H9 (cell line): ENCODE measurements around the gene KAT2B. TPM values are rescaled to one million over a fixed set of nuclear protein-coding genes. Genes with fewer than 3 reads are reported as not detected.

Experiments used
- DNase-seq: peaks from one replicate; pipeline ENCODE4 v3.0.0-alpha.2; 2017
- H2AFZ ChIP-seq: one replicate; pipeline ENCODE4 v1.6.1; 2013; ENCODE audit warnings: mild to moderate bottlenecking, low read length, control low read depth, moderate library complexity
- H2AK5ac ChIP-seq: 2 replicates; pipeline ENCODE4 v1.6.1; 2013; ENCODE audit warnings: low read length, control low read depth, mixed read lengths; ENCODE audit not compliant: insufficient read length
- H2BK120ac ChIP-seq: one replicate; pipeline ENCODE4 v1.6.1; 2013; ENCODE audit warnings: low read depth, mild to moderate bottlenecking, low read length, control low read depth, inconsistent platforms; ENCODE audit not compliant: poor library complexity, severe bottlenecking
- H2BK12ac ChIP-seq: 2 replicates; pipeline ENCODE4 v1.6.1; 2013; ENCODE audit warnings: low read length, control low read depth, mixed read lengths, low read depth; ENCODE audit not compliant: insufficient read length
- H2BK15ac ChIP-seq: 2 replicates; pipeline ENCODE4 v1.6.1; 2013; ENCODE audit warnings: low read depth, low read length, control low read depth
- H2BK20ac ChIP-seq: one replicate; pipeline ENCODE4 v1.6.1; 2013; ENCODE audit warnings: low read depth, mild to moderate bottlenecking, low read length, control low read depth, inconsistent platforms; ENCODE audit not compliant: poor library complexity, severe bottlenecking
- H2BK5ac ChIP-seq: 2 replicates; pipeline ENCODE4 v1.6.1; 2013; ENCODE audit warnings: low read length, control low read depth, mixed read lengths; ENCODE audit not compliant: insufficient read length
- H3K14ac ChIP-seq: 2 replicates; pipeline ENCODE4 v1.6.1; 2013; ENCODE audit warnings: low read length, control low read depth; ENCODE audit not compliant: insufficient read depth
- H3K18ac ChIP-seq: 2 replicates; pipeline ENCODE4 v1.6.1; 2013; ENCODE audit warnings: low read depth, mild to moderate bottlenecking, mixed read lengths, low read length, control low read depth; ENCODE audit not compliant: insufficient read length
- H3K23ac ChIP-seq: 2 replicates; pipeline ENCODE4 v1.6.1; 2013; ENCODE audit warnings: low read length, control low read depth, mixed read lengths, low read depth; ENCODE audit not compliant: insufficient read length
- H3K23me2 ChIP-seq: 2 replicates; pipeline ENCODE4 v1.6.1; 2013; ENCODE audit warnings: low read depth, mild to moderate bottlenecking, mixed read lengths, low read length, control low read depth; ENCODE audit not compliant: insufficient read length, poor library complexity, severe bottlenecking
- H3K27ac ChIP-seq: 2 replicates; pipeline ENCODE4 v1.5.1; 2013; ENCODE audit warnings: low read length, control low read depth, mixed read lengths, low read depth; ENCODE audit not compliant: insufficient read length
- H3K27me3 ChIP-seq: 2 replicates; pipeline ENCODE4 v1.6.1; 2013; ENCODE audit warnings: low read length, control low read depth, inconsistent platforms; ENCODE audit not compliant: insufficient read depth
- H3K4ac ChIP-seq: 2 replicates; pipeline ENCODE4 v1.6.1; 2013; ENCODE audit warnings: low read depth, mild to moderate bottlenecking, control low read depth, inconsistent platforms, low read length, moderate library complexity
- H3K4me1 ChIP-seq: 2 replicates; pipeline ENCODE4 v1.6.1; 2013; ENCODE audit warnings: low read length, control low read depth, inconsistent platforms; ENCODE audit not compliant: insufficient read depth
- H3K4me2 ChIP-seq: 2 replicates; pipeline ENCODE4 v1.6.1; 2013; ENCODE audit warnings: low read length, control low read depth, mixed read lengths; ENCODE audit not compliant: insufficient read length, insufficient read depth
- H3K56ac ChIP-seq: 2 replicates; pipeline ENCODE4 v1.6.1; 2013; ENCODE audit warnings: low read depth, mild to moderate bottlenecking, mixed read lengths, low read length, control low read depth; ENCODE audit not compliant: insufficient read length
- H3K79me1 ChIP-seq: 2 replicates; pipeline ENCODE4 v1.6.1; 2013; ENCODE audit warnings: low read depth, mild to moderate bottlenecking, moderate library complexity, low read length, control low read depth, inconsistent platforms; ENCODE audit not compliant: insufficient read depth, poor library complexity, severe bottlenecking
- H3K79me2 ChIP-seq: 2 replicates; pipeline ENCODE4 v1.6.1; 2013; ENCODE audit warnings: low read length, control low read depth, inconsistent platforms; ENCODE audit not compliant: insufficient read depth
- H3K9ac ChIP-seq: 2 replicates; pipeline ENCODE4 v1.6.1; 2013; ENCODE audit warnings: low read length, control low read depth, mixed read lengths; ENCODE audit not compliant: insufficient read length; ENCODE audit errors: extremely low read depth
- H3K9me3 ChIP-seq: one replicate; pipeline ENCODE4 v1.6.1; 2013; ENCODE audit warnings: low read depth, low read length, inconsistent platforms; ENCODE audit not compliant: control insufficient read depth
- H3T11ph ChIP-seq: one replicate; pipeline ENCODE4 v1.6.1; 2013; ENCODE audit warnings: mild to moderate bottlenecking, low read length, control low read depth, inconsistent platforms
- H4K20me1 ChIP-seq: one replicate; pipeline ENCODE4 v1.6.1; 2013; ENCODE audit not compliant: control insufficient read depth, insufficient read length, insufficient read depth
- H4K5ac ChIP-seq: 2 replicates; pipeline ENCODE4 v1.6.1; 2013; ENCODE audit warnings: low read depth, mild to moderate bottlenecking, mixed read lengths, low read length, control low read depth; ENCODE audit not compliant: insufficient read length
- H4K8ac ChIP-seq: replicated peaks from 2 replicates; pipeline ENCODE4 v1.6.1; 2013; ENCODE audit warnings: low read length, control low read depth, mixed read lengths, low read depth; ENCODE audit not compliant: insufficient read length
- H4K91ac ChIP-seq: 2 replicates; pipeline ENCODE4 v1.6.1; 2013; ENCODE audit warnings: low read depth, mild to moderate bottlenecking, moderate library complexity, mixed read lengths, low read length, control low read depth; ENCODE audit not compliant: insufficient read length
- H3K27ac Mint-ChIP-seq, 3 experiments: 2 replicates in 2 of 3; 3 replicates in 1 of 3; pipeline ENCODE4 v1.8.0; 2020 to 2021; ENCODE audit warnings: mixed read lengths in 3 of 3, mild to moderate bottlenecking in 1 of 3, moderate library complexity in 1 of 3
- H3K27me3 Mint-ChIP-seq: 2 replicates; pipeline ENCODE4 v1.8.0; 2021; ENCODE audit warnings: low read depth, mild to moderate bottlenecking, moderate library complexity, mixed read lengths
- H3K36me3 Mint-ChIP-seq, 3 experiments: 2 replicates in 2 of 3; 3 replicates in 1 of 3; pipeline ENCODE4 v1.8.0; 2020 to 2021; ENCODE audit warnings: low read depth in 3 of 3, mixed read lengths in 3 of 3; ENCODE audit not compliant: insufficient read depth in 1 of 3
- H3K4me1 Mint-ChIP-seq, 2 experiments: 2 replicates each; pipeline ENCODE4 v1.8.0; 2020; ENCODE audit warnings: mixed read lengths in 2 of 2
- H3K4me3 Mint-ChIP-seq, 2 experiments: 2 replicates in 1 of 2; 3 replicates in 1 of 2; pipeline ENCODE4 v1.8.0; 2020 to 2021; ENCODE audit warnings: mild to moderate bottlenecking in 2 of 2, mixed read lengths in 2 of 2, moderate library complexity in 1 of 2
- H3K9me3 Mint-ChIP-seq, 2 experiments: 2 replicates in 1 of 2; 3 replicates in 1 of 2; pipeline ENCODE4 v1.8.0; 2020; ENCODE audit warnings: mild to moderate bottlenecking in 2 of 2, mixed read lengths in 2 of 2, moderate library complexity in 1 of 2
- CTCF ChIP-seq: fragments of 200-600 bp; sonication (generic); conservative IDR thresholded peaks from 3 replicates; pipeline ENCODE4 v1.8.0; 2021; ENCODE audit warnings: antibody characterized with exemption, mild to moderate bottlenecking
- WGBS: extraction: QIAGEN DNeasy Blood & Tissue Kit; methylation state at CpG from one replicate; pipeline ENCODE4 v1.1.7; 2013; ENCODE audit warnings: missing lambda C conversion rate, low lambda C conversion rate, mixed read lengths; ENCODE audit not compliant: insufficient read length; ENCODE audit errors: extremely low coverage; 5-methylcytosine and 5-hydroxymethylcytosine counted together
- total RNA-seq: library from RNA; stranded (reverse); gene quantifications from 2 replicates; pipeline ENCODE4 v1.2.1, GENCODE V29; 2021

Gene KAT2B
- total RNA-seq, 1 experiment from 2014 or later, result 6.3 TPM

GRCh38 chr3:20046556-20046955 is 6.3 kb downstream of the KAT2B start:
- Histone ChIP-seq H3K27ac (no peak overlapping the region), H4K5ac (no peak overlapping the region), H2AK5ac (no peak overlapping the region), H2BK15ac (no peak overlapping the region), H3K79me2 (no peaks in the 10 kb centered on the region), H2AFZ (no peak overlapping the region), H4K20me1 (no peaks in the 10 kb centered on the region), H2BK5ac (no peak overlapping the region), H3K27me3 (no peaks in the 10 kb centered on the region), H3K18ac (no peak overlapping the region), H2BK12ac (no peak overlapping the region), H3K14ac (no peak overlapping the region), H3T11ph (no peak overlapping the region), H2BK120ac (no peak overlapping the region), H3K23me2 (no peaks in the 10 kb centered on the region), H3K4me1 (no peaks in the 10 kb centered on the region), H4K91ac (no peak overlapping the region), H3K79me1 (no peaks in the 10 kb centered on the region), H3K56ac (no peak overlapping the region), H3K9me3 (no peaks in the 10 kb centered on the region), H3K4me2 (no peak overlapping the region), H3K4ac (no peak overlapping the region), H3K9ac (no peak overlapping the region), H2BK20ac (no peak overlapping the region), H3K23ac (no peak overlapping the region), H4K8ac (no peak overlapping the region)
- no peaks in the 10 kb centered on the region for H3K27me3 Mint-ChIP-seq
- peaks cover 7 to 14% of the 10 kb centered on the region in 2 experiments for H3K4me1 Mint-ChIP-seq
- H3K9me3 Mint-ChIP-seq, result no peaks in the 10 kb centered on the region
- no peaks in the 10 kb centered on the region for H3K36me3 Mint-ChIP-seq
- H3K27ac Mint-ChIP-seq, result no peak overlapping the region
- H3K4me3 Mint-ChIP-seq, result no peak overlapping the region
- DNase-seq, result no peak
- TF ChIP-seq CTCF, result no peak
- WGBS, result no CpG with 5 or more reads among the region's 1 CpG
